NCI-H128 (cell line): ENCODE results near the gene BHLHE41.

Experiments used
- DNase-seq: peaks from one replicate; lab custom pipeline; 2025; ENCODE audit not compliant: unreplicated experiment; lab: John Stamatoyannopoulos, UW

The BHLHE41 gene

DNA sequence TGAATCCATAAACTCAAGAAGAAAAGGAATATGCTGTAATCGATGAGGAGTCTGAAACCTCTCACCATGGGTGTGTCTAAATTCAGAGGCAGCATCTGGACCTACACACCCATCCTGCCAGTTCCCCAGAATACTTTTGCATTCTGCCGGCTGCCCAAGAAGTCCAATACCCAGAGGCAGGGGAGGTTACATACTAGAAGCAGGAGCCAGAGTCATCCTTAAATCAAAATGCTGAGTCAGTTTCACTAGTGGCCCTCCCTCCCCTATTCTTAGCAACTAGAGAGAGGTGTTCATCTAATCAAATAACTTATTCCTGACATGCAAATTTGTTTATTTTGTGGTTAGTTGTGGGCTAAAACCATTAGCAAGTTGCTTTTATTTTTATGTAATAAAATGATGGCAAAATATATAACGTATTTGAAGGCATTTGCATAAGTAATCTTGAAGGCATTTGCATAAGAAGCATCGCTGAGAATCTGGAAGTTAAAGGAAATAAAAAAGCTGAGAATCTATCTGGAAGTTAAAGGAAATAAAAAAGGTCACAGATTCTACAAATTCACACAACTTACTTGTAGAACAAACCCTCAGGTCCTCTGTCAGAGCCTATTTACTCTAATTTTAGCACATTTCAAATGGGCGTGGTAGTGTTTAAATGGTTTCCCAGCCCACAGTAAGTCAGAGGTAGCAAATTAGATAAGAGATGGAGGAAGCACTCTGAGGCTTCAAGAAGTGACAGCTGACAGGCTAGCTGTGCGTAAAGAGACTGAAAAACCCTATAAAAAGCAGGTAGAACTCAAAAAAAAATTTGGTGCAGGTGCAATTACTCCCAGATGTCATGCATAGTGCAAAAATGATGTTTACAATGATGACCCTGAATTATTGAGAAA is 7.8 kb downstream of the BHLHE41 start:
- DNase-seq: no peak

DNA sequence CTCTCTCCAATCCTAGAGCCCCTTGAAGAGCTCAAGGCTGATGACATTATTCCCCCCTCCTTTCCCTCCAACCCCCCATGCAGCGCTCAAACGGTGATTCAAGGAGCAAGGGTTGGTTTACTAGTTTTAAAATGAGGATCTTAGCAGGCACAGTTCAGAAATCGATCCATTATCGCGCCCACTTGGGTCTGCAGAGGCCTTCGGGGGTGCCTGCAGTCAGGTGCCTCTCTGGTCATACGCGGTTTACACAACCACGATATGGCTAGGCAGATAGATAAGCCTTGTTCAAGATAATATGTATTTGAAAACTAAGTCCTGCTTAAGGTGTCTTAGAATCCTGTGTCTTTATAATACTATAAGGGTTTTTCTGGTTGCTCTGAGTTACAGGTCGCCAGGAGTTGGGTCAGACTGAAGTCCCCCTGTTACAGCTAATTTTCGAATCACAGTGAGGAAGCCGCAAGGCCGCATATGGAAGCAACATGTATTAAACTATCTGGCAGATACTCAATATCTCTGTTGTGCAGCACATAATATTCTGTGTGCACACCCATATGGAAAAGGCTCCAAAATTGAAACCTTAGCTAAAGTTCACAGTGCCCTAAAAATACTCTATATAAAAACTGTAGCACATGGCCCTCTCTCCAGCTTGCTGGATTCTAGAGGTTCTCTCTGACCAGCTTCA is 10.0 kb downstream of the BHLHE41 start:
- no peak for DNase-seq

DNA sequence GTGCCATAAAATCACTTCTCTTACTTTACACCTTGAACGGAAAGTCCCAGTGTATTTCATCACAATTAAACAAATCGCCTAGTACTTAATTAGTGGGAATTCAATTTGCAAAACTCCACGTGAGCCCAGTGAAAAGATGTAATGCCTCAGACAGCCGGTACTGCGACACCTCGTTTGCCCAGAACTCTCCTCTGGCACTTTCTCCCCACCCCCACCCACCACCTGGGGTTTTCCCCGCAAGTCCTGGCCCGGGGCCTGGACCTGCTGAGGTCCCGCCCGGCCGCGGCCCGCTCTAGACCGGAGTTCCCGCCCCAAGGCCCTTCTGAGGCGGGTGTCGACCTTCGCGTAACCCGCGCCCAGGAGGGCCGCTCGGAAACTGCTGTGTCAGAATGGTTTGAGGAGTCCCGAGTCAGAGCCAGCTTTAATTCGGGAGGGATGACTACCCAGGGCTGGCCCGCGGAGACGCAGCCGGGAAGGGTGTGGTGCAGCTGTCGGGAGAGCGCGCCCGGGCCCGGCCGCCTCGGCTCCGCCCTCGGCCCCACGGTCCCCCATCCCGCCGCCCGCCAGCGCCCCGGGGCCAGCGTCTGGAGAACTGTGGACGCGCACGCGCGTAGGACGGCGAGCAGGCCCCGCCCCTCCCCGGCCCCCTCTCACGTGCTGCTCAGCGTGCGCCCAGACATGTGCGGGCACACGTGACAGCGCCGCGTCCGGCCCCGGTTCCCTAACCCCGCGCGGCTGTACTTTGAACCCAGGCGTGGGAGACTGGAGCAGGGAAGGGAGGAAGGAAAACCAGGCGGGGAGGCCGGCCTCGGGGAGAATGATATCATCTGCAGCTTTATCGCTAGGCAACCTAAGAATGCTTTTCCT is 10.8 kb downstream of the BHLHE41 start:
- DNase-seq: no peak

DNA sequence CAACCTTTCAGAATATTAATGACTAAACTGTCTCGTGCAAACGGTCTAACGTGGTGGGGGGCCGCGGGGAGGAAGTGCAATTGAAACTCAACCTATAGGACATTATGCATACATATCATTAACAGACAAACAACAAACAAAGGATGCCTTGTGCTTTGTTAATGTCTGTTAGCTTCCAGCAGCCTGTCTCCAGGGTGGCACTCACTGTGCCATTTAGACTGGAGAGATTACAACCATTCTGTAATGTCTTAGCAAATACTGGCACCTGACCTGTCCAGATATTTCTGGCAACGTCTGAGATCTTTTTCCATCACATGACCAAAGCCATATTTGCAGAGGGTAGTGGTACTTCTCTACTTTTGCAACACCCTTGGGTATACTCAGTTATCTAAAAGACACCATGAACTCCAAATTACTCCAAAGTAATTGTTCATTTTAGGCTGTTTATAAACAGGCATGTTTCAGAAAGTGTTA is 11.6 kb downstream of the BHLHE41 start:
- DNase-seq: no peak

DNA sequence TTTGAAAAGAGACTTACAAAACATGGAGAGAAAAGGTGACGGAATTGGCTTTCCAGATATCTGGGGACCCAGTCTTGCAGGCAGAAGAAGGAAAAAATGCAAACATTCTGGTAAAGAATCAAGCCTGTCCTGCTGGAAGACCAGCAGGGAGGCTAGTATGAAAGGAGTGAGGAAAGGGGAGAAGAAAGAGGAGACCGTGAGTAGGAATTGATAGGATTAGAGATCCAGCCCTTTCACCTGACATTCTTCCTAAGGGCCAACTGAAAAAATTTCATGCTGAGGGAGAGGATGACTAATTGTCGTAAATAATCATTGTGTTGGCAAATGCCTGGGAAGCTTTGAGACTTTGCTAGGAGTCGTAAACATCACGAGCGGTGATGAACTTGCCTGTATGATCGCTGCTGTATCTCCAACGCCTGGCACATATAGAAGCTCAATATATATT is 12.1 kb downstream of the BHLHE41 start:
- no peak for DNase-seq

DNA sequence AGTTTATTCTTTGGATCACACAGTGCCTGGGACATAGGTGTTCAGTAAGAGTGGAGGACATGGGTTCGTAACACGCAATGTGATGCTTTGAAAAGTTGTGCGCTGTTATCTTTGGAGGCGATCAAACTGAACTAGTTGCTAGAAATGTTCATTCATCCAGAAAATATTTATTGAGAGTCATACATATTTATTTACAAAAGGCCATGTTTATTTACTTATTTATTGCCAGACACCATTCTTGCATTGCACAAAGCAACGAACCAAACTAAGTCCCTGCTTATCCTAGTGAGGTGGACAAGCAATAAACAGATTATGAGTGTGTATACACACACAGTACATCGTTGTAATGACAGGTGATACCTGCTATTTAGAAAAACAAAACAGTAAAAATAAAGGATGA is 12.6 kb downstream of the BHLHE41 start:
- DNase-seq: no peak

DNA sequence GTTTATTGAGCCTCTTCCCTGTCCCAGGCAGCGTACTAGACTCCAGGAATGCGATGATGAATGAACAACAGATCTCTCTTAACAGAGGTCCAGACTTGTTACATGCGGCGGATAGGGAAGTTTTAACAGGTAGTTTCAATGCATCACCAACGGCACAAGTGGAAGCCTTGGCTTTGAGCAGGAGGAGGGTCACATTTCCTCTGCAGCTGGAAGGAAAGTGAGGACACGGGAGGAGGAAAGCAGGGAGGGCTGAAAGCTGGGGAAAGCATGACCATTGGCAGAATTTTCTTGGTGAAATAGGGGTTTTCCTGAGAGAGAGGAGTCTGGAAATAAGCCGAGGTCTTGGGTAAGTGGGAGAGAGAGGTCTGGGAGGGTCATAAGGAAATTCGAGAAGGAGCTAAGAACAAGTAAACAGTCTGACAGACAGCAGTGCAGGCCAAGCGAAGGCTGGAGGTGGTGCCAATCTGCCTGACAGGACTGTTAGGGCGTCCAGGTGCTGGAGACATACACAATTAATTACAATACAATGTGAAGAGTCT is 15.4 kb downstream of the BHLHE41 start:
- DNase-seq: no peak

DNA sequence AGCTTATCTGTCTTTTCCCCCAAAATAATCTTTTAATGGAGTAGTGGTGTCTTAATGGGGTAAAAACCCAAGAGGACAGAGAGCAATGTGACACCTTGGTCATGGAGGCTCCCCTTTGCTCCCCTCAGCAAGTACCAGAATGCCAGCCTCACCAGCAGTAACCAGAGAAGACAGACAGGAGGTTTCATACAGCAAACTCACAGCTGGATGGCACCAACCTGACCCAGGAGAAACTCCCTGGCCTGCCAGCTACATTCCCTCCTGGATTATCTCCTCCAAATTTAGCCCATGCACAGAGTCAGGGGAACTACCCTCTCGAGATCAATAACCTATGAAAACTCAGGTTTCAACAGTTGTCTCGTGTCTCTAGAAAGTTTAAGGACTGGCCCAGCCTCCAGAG is 15.9 kb downstream of the BHLHE41 start:
- no peak for DNase-seq

DNA sequence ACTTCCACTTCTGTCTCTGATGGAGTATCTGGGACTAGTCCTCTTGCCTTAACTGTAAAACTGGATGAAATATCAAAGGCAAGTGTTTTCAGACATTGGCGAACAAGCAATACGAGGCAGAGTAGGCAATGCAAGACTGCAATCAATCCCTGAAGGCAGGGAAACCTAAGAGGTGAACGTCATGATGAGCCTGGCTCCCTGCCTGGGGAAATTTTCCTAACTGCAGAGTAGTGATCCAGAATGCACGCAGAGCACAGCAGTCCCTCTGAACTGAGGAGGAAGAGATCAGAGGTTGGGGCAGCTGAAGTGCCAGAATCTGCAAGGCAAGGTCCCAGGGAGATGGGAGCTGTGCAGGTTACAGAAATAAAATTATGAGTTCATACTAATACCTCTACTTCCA is 18.5 kb downstream of the BHLHE41 start:
- no peak for DNase-seq

DNA sequence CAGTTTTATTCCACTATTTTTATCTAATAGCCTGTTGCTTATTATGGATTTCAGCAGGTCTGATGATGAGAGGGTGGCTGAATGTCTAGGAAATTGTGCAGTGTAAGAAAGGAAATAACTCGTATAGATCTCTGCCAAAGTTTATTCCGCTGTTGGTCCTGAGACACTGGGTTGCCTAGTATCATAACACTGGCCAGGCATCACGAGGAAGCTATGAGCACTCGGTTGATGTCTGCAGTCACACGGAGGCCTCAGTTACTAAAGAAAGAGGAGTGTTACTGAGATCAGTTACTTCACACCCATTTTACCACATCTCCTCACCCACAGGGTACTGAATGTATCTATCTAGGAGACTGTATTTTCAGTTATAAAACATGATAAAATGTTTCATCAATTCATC is 21.9 kb downstream of the BHLHE41 start:
- DNase-seq: no peak

DNA sequence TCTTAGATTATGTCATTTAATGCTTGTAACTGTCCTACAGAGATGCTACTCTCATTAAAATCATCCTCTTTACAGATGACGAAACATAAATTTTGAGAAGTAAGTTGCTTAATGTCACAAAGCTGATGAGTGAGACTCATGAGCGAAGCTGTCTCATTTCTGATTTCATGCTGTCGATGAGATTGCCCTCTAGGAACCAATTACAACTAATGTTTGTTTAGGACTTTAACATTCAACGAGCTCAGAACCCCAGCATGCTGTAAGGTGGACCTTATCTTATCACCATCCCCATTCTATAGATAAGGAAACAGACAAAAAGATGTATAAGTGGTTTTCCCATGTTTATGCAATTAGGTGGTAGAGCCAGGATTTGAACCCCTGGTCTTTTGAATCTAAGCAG is 23.1 kb downstream of the BHLHE41 start:
- DNase-seq: no peak

DNA sequence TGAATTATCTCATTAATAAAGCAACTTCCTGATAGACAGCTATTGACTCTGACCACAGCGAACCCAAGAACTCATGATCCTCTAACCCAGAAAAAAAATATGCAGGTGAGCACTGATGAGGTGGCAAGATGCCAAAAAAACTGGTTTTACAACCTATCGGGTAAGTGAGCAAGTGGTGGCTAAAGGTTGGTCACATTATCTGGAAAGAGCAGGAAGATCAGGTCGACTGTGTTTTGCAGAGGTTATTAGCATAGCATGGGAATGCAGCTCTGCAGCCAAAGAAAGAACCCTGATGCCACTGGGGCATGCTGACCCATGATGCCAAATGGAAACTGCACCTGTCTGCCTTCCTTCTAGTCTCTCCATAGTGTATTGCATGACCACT is 23.5 kb downstream of the BHLHE41 start:
- no peak for DNase-seq

DNA sequence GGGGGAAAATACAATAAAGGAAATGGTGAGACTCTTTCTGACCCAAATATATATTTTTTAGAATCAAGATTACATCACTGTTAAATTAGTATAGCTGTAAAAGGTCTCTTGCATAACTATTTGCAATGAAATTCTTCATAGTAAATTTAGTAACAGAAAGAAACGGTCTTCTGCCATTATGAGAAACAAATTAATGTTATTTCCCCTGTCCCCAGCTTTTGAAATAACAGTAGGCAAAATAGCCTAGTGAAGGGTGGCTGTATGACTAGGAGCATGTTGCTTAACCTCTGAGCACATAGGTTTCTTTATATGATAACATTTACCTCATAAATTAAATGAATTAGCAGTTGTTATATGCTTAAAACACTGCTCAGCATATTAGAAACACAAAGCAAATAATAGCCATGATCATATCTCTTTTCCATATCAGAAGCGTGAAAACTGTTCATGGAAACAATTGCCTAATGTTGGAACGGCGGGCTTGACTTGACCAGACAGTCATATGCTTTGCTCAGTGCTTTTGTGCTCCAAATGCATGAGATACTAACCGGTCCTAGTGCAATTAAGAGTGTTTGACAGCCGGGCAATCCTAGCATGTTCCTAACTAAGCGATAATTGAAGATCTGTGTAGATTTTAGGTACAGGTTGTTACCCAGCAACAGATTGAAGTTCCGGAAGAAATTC is 24.0 kb downstream of the BHLHE41 start:
- DNase-seq: no peak

DNA sequence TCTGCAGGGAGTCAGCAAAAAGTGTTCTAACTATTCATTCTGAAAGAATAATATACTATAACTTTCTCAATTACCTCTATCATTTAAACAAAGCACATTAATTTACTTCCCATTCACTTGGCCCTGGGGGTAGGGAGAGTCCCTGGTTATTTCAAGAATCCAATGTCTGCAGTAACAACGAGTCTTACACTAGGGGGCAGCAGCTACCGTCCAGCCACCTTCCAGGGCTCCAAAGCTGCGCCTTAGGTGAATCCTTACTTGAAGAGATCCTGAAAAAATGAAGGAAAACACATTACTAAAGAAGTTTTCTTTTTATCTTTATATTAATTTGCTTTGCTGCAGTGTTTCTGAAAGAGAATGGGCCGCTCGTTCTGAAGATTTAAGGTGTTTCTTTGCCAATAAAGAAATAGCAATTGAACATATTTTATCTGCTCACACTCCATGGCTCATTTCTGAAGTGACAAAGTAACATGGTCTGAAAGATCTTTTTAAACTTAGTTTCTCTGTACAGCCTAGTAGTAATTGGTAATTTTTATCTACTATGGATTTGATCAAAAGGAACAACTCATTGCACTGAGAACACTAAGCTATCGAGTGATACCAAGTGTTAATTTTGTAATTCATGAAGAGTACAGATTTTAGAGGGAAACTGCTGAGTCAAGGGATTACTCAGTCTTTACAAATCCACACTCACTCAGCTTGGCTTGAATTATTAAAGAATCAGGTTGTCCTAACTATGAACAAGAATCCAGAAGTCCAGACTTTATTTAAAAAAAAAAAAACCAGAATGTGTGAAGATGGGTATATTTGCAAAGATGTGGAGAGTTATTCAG is 27.6 kb downstream of the BHLHE41 start:
- no peak for DNase-seq

DNA sequence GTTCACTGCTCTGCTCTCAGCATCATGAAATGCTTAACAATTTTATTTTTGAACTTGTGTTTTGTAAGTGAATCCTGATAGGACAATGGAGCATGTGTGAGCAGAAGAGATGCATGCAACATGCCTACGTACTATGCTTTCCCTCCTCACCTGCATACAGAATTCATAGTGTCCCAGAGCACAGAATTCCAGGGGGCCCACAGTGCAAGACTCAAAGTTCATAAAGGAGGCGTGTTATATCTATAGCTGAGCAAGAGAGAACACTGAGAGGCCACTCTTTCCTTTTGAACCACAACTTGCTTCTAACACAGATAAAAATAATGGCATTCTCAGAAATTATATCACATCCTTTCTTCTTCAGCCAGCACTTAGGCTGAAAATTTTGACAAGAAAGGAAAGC is 28.8 kb downstream of the BHLHE41 start:
- DNase-seq: no peak

DNA sequence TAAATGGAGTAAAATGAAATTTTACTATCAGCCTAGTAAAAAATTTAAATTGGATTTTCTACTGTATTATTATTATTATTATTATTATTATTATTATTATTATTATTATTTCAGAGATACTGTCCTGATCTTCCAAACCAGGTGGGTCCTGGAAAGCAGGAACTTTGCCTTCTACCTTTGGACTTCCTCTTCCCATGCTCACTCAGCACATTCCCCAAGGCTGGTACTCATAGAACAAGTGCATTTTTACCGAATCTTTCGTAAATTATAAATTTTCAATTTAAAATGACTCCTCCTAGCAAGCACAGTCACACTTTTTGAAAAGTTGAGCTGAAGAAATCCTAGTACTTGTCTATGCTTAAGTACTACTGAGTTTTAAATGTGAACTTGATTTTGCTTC is 29.7 kb downstream of the BHLHE41 start:
- no peak for DNase-seq

DNA sequence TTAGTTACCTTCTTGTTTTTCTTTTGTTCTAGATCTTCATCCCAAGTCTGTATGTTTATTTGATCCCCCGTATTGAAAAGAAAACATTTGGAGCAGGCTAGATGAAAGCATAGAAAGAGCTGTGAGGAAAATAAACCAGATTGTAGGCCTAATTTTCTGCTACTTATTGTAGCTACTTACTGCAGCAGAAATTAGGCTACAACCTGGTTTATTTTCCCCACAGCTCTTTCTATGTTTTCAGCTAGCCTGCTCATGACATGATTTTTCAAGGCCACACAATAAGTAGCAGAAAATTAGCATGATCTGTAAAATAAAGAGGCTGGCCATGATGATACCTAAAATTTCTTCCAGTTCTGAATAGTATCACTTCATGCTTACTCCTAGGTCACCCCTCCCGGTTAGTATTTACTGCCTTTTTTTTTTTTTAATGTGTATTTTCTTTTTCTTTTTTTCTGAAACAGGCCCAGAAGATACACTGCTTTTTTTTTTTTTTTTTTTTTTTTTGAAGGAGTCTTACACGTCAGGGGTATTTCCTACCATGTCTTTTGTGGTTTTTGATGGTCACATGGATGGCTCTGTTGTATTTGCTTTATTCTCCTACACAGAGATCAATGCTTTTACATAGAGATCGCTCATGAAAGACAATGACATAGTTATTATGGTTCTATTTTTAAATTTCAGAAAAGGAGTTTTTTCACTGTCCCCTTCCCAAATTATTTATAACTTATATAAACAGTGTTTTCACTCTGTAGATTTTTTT is 32.3 kb downstream of the BHLHE41 start:
- DNase-seq: no peak

DNA sequence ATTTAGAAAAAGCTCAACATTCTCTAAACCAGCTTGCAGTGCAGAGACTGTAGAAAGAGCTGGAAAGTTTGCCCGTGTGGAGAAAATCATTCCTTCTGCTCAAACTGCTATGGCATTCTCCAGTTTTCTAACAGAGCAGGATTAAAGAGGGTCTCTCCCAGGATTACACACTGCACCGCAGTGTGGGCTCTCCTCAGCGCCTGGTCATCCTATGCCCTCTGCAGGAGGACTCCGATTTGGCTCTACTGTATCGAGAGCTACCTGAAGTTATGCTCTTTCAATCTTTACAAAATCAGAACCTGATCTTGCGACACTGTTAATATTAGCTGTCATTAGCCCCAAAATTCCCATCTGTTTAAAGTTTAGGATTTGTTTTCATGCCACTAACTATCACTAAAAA is 33.0 kb downstream of the BHLHE41 start:
- no peak for DNase-seq
